NCI-H1048 (cell line): Measurements from ENCODE around the gene DCDC2B.

Source experiments
- DNase-seq: peaks from one replicate; lab custom pipeline; 2025; lab: John Stamatoyannopoulos, UW

Gene DCDC2B

GRCh38 chr1:32195972-32196823, 12.7 kb upstream of the DCDC2B start:
- DNase-seq = no peak

- no peak for DNase-seq
Observed at GRCh38 chr1:32197074-32197473, 11.8 kb upstream of the DCDC2B start.

GRCh38 chr1:32197837-32198236, 11.1 kb upstream of the DCDC2B start:
- no peak for DNase-seq

GRCh38 chr1:32198237-32199042, 10.4 kb upstream of the DCDC2B start:
- DNase-seq = no peak

GRCh38 chr1:32199043-32199716, 9.7 kb upstream of the DCDC2B start:
- DNase-seq = no peak

- DNase-seq = no peak
Observed at GRCh38 chr1:32199717-32200072, 9.2 kb upstream of the DCDC2B start.

- no peak for DNase-seq
Observed at GRCh38 chr1:32200226-32201010, 8.5 kb upstream of the DCDC2B start, which contains the start of gene CCDC28B. Gene CCDC28B, plus strand, starts transcription at chr1:32200595. Its CDS starts 1,341 bp downstream, at chr1:32201936.

GRCh38 chr1:32201011-32201855, 7.7 kb upstream of the DCDC2B start:
- DNase-seq = no peak

GRCh38 chr1:32204943-32205361, 3.9 kb upstream of the DCDC2B start:
- DNase-seq = no peak

- DNase-seq = peak; percentile 76
Observed at GRCh38 chr1:32205401-32206370, 3.2 kb upstream of the DCDC2B start, which contains the start of gene IQCC. Gene IQCC, plus strand, starts transcription at chr1:32205671. Its CDS starts 11 bp downstream, at chr1:32205682.

- no peak for DNase-seq
Observed at GRCh38 chr1:32208469-32208868, 420 bp upstream of the DCDC2B start.

- DNase-seq = no peak
Observed at GRCh38 chr1:32215629-32216480, 7.0 kb downstream of the DCDC2B start.

- no peak for DNase-seq
Observed at GRCh38 chr1:32216566-32216965, 7.7 kb downstream of the DCDC2B start.

GRCh38 chr1:32219022-32219421, 10.1 kb downstream of the DCDC2B start:
- no peak for DNase-seq

GRCh38 chr1:32220746-32221580, 12.1 kb downstream of the DCDC2B start:
- no peak for DNase-seq

- DNase-seq = no peak
Observed at GRCh38 chr1:32221581-32221979, 12.7 kb downstream of the DCDC2B start.

GRCh38 chr1:32221980-32222755, 13.3 kb downstream of the DCDC2B start, which contains the start of the genes EIF3I and TMEM234:
Gene EIF3I, plus strand, starts transcription at chr1:32222407. Its CDS starts 35 bp downstream, at chr1:32222442.
Gene TMEM234, minus strand, starts transcription at chr1:32222353. Its CDS starts 31 bp downstream, at chr1:32222322.
- DNase-seq = peak; percentile 72
